Stimulated activated CD8-positive, alpha-beta memory T cell treated with anti-CD3 and anti-CD28 coated beads, Interleukin-2, amount 100 ng/mL, for 48 hours (primary cell): ENCODE data around the gene CEACAM1.
"Not testable (repeated sequence)": the region's sequence is repeated elsewhere in the genome, so short reads cannot be mapped to it uniquely, and the experiment has no call there.

Source experiments
- DNase-seq, 2 donors: peaks; one replicate each; pipeline ENCODE4 v3.0.0-alpha.2; 2020; ENCODE audit warnings: low read depth in 2 of 2

CEACAM1 gene

GRCh38 chr19:42475366-42475765 is 52.9 kb downstream of the CEACAM1 start:
- no peak for DNase-seq

- no peak for DNase-seq
Measured at GRCh38 chr19:42474743-42475142, 53.5 kb downstream of the CEACAM1 start.

GRCh38 chr19:42473686-42474085 is 54.6 kb downstream of the CEACAM1 start:
- DNase-seq, result no peak

- no peak for DNase-seq
Measured at GRCh38 chr19:42472402-42473147, 55.7 kb downstream of the CEACAM1 start.

DNA sequence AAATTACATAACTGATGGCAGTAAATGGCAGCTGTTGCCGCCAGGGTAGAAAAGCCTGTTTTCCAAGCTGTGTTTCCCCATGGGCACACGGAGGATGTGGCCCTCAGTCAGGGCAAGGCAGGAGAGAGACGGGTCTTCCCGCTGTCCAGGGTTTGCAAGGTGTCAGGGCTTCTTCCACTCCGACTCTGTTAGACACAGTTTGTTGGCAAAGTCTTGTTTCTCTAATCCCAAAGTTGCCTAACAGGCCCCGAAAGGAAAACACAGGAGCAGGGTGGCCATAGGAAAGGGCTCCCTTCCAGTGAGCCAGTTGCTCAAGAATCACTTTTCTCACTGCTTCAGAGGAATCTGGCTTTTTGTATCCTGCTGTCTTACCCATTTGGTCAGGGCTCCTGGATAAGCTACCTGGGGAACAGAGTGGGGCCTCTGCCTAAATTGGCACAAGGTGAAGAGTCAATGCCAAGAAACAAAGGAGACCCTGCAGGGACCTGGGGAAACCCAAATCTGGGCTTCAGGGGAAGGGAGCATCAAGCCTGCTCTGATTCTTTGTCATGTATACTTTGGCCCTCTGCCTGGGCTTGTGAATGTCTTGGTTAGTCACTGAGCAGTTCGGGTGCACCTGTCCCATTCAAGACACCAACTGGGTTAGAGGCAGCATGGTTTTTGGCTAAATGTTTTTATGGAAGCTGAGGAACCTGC is 56.6 kb downstream of the CEACAM1 start:
- DNase-seq, result no peak

- peak; percentile 8 to 16 for DNase-seq
Measured at GRCh38 chr19:42469311-42470235, 58.7 kb downstream of the CEACAM1 start.

GRCh38 chr19:42468273-42468796 is 59.9 kb downstream of the CEACAM1 start:
- DNase-seq, result no peak

GRCh38 chr19:42467183-42467760 is 61.0 kb downstream of the CEACAM1 start:
- DNase-seq, result no peak

- DNase-seq, result no peak
Measured at GRCh38 chr19:42466521-42467182, 61.6 kb downstream of the CEACAM1 start.

DNA sequence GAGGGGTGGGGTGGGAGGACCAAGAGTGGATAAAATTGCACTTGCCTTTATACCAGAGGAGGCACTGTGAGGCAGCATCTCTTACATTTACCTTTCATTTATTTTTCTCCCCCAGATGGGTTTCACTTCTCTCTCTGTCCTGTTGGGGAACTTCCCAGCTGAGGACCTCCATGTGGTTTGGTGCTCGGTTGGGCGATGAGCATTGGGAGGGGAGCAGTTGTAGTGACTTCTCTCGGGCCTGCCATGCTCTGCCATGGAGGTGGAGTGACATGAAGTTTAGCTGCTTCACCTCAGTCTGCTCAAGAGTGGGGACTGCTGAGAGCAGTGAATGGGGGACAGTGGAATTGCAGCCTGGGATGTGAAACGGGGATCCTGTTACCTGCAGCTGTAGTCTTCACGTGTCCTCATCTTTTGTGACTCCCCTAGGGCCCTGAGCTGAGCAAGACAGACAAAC is 62.4 kb downstream of the CEACAM1 start:
- no peak for DNase-seq

DNA sequence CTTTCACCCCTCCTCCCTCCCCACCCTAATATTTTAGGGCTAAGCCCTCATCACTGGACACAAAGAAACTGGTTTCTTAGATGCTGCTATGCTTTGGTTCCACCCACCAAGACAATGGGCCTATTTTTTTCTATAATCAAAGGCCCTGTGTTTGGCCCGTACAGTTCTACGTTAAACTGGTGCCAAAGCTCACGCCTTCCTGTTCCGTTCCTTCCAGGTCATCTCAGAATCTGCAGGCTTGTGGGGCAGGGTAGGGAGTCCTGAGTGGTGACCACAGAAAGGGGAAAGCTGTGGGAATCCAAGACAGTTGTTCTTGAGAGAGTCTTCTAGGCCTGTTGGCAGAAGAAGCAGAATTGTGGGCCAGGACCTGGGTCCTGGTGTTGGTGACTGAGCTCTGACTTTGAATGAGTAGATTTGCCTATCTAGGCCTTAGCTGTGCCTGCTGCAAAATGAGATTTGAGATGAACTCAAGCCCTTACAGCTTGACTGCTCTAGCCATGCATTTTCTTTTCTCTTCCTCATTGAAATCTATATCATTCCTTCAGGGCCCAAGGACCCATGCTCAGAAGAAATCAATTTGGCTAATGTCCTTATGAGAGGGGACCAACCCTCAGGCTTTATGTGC is 66.5 kb downstream of the CEACAM1 start:
- no peak for DNase-seq

- DNase-seq, result not testable (repeated sequence)
Measured at GRCh38 chr19:42461231-42461630, 67.0 kb downstream of the CEACAM1 start.

DNA sequence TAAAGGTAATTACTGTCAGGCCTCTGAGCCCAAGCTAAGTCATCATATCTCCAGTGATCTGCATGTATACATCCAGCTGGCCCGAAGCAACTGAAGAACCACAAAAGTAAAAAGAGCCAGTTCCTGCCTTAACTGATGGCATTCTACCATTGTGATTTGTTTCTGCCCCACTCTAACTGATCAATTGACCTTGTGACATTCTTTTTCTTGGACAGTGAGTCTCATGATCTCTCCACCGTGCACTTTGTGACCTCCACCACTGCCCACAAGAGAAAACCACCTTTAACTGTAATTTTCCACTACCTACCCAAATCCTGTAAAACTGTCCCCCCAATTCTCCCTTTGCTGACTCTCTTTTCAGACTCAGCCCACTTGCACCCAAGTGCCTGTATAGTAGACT is 68.4 kb downstream of the CEACAM1 start:
- DNase-seq, result no peak
